HG03103 (cell line): ENCODE results near the gene SLC25A33.
A peak's percentile ranks its signal among the peaks of the same experiment; 100 is the strongest.
"Not testable (repeated sequence)": the region's sequence is repeated elsewhere in the genome, so short reads cannot be mapped to it uniquely, and the experiment has no call there.

Experiments used
- ATAC-seq: cut with Tn5 transposase; IDR thresholded peaks from one replicate; pipeline ENCODE4 v1.9.1; 2021; ENCODE audit warnings: low read depth; ENCODE audit not compliant: unreplicated experiment

Gene SLC25A33

GRCh38 chr1:9539165-9539828 is at the start of gene SLC25A33:
SLC25A33 (plus strand) TSS chr1:9539465; CDS start chr1:9539692, 227 bp downstream.
- peak; percentile 93 for ATAC-seq

- ATAC-seq = no peak
These were observed 48.5 kb upstream of the SLC25A33 start for GRCh38 chr1:9490605-9491339.

- no peak for ATAC-seq
These were observed 45.9 kb upstream of the SLC25A33 start for GRCh38 chr1:9493326-9493725.

- ATAC-seq = no peak
These were observed 44.1 kb upstream of the SLC25A33 start for GRCh38 chr1:9494936-9495758.

GRCh38 chr1:9495854-9496374 is 43.4 kb upstream of the SLC25A33 start:
- no peak for ATAC-seq

GRCh38 chr1:9500756-9501754 is 38.2 kb upstream of the SLC25A33 start:
- ATAC-seq = no peak

- ATAC-seq = no peak
These were observed 36.1 kb upstream of the SLC25A33 start for GRCh38 chr1:9503001-9503675.

GRCh38 chr1:9505143-9505542 is 34.1 kb upstream of the SLC25A33 start:
- ATAC-seq = no peak

GRCh38 chr1:9506901-9507300 is 32.4 kb upstream of the SLC25A33 start:
- ATAC-seq = no peak

- ATAC-seq = no peak
These were observed 29.1 kb upstream of the SLC25A33 start for GRCh38 chr1:9510130-9510529.

- ATAC-seq = not testable (repeated sequence)
These were observed 23.7 kb upstream of the SLC25A33 start for GRCh38 chr1:9515550-9515949.

GRCh38 chr1:9518454-9518998 is 20.7 kb upstream of the SLC25A33 start:
- no peak for ATAC-seq

- ATAC-seq = no peak
These were observed 18.9 kb upstream of the SLC25A33 start for GRCh38 chr1:9520411-9520810.

GRCh38 chr1:9529190-9529589 is 10.1 kb upstream of the SLC25A33 start:
- ATAC-seq = no peak

GRCh38 chr1:9530320-9530719 is 8.9 kb upstream of the SLC25A33 start:
- ATAC-seq = no peak

GRCh38 chr1:9534953-9535352 is 4.3 kb upstream of the SLC25A33 start:
- ATAC-seq = no peak

GRCh38 chr1:9536301-9536700 is 3.0 kb upstream of the SLC25A33 start:
- ATAC-seq = no peak

GRCh38 chr1:9537863-9538668 is 1.2 kb upstream of the SLC25A33 start:
- ATAC-seq = no peak
